Keratinocyte (primary cell): Measurements from ENCODE around the gene DMXL1. TPM values are rescaled to one million over a fixed set of nuclear protein-coding genes. Genes with fewer than 3 reads are reported as not detected.

Source experiments
- DNase-seq: peaks from one replicate; pipeline ENCODE4 v3.0.0-alpha.2; 2011; ENCODE audit warnings: low read depth, missing footprints, low spot score
- FAIRE-seq: peaks from 2 replicates; lab custom pipeline; 2011; peaks lifted over from hg19 to GRCh38; lab: Jason Lieb, UNC
- H2AFZ ChIP-seq: 2 replicates; pipeline ENCODE4 v1.6.0; 2012; ENCODE audit warnings: low read length, control low read depth, inconsistent platforms; ENCODE audit not compliant: control insufficient read depth
- H3K27ac ChIP-seq: 2 replicates; pipeline ENCODE4 v1.5.1; 2011; ENCODE audit warnings: low read length; ENCODE audit not compliant: control insufficient read depth, insufficient read depth
- H3K27me3 ChIP-seq: 3 replicates; pipeline ENCODE4 v1.6.0; 2011; ENCODE audit warnings: low read length; ENCODE audit not compliant: control insufficient read depth, insufficient read depth; ENCODE audit errors: extremely low read depth
- H3K36me3 ChIP-seq, 2 experiments: 2 replicates in 1 of 2; 3 replicates in 1 of 2; pipeline ENCODE4 v1.5.1; 2011; ENCODE audit warnings: low read length in 2 of 2, mild to moderate bottlenecking in 1 of 2; ENCODE audit not compliant: control insufficient read depth in 2 of 2, insufficient read depth in 2 of 2; ENCODE audit errors: extremely low read depth in 1 of 2
- H3K4me1 ChIP-seq: 3 replicates; pipeline ENCODE4 v1.5.1; 2011; ENCODE audit warnings: low read length; ENCODE audit not compliant: control insufficient read depth, insufficient read depth; ENCODE audit errors: extremely low read depth
- H3K4me2 ChIP-seq: 3 replicates; pipeline ENCODE4 v1.6.0; 2011; ENCODE audit warnings: low read depth, low read length; ENCODE audit not compliant: control insufficient read depth, insufficient read depth; ENCODE audit errors: extremely low read depth
- H3K4me3 ChIP-seq, 3 experiments: fragments of 200-600 bp in 1 of 3; sonication (generic) in 1 of 3; 2 replicates in 2 of 3; 3 replicates in 1 of 3; pipeline ENCODE4 v1.5.1; 2011 to 2016; ENCODE audit warnings: low read length in 3 of 3, mild to moderate bottlenecking in 3 of 3, control low read depth in 2 of 3, inconsistent platforms in 1 of 3, low read depth in 1 of 3, mixed read lengths in 1 of 3, mixed run types in 1 of 3, moderate library complexity in 1 of 3; ENCODE audit not compliant: control insufficient read depth in 2 of 3, insufficient read depth in 2 of 3; ENCODE audit errors: extremely low read depth in 1 of 3
- H3K79me2 ChIP-seq: 2 replicates; pipeline ENCODE4 v1.6.0; 2012; ENCODE audit warnings: low read length; ENCODE audit not compliant: control insufficient read depth, insufficient read depth
- H3K9ac ChIP-seq: 3 replicates; pipeline ENCODE4 v1.6.0; 2011; ENCODE audit warnings: low read length; ENCODE audit not compliant: control insufficient read depth, insufficient read depth; ENCODE audit errors: extremely low read depth
- H3K9me1 ChIP-seq: 3 replicates; pipeline ENCODE4 v1.6.0; 2011; ENCODE audit warnings: low read length; ENCODE audit not compliant: control insufficient read depth, insufficient read depth; ENCODE audit errors: extremely low read depth
- H3K9me3 ChIP-seq: 2 replicates; pipeline ENCODE4 v1.5.1; 2012; ENCODE audit warnings: low read depth, low read length; ENCODE audit not compliant: control insufficient read depth
- H4K20me1 ChIP-seq: 3 replicates; pipeline ENCODE4 v1.6.0; 2011; ENCODE audit warnings: low read length; ENCODE audit not compliant: control insufficient read depth, insufficient read depth; ENCODE audit errors: extremely low read depth
- EZH2 ChIP-seq: IDR thresholded peaks from one replicate; pipeline ENCODE4 v1.6.1; 2012; ENCODE audit warnings: inconsistent platforms, mild to moderate bottlenecking, low read length, moderate library complexity
- dilution Hi-C: fragments of 300-500 bp; cut with MboI; formaldehyde crosslinking; loops from one replicate; pipeline ENCODE4 v1.7.0; 2020; ENCODE audit warnings: low sequenced_read_pairs; ENCODE audit not compliant: extremely low pct_ligation_motif_present
- polyA plus RNA-seq, 5 experiments: library from polyadenylated mRNA; depleted of rRNA in 3 of 5; stranded (reverse) in 3 of 5; stranded (forward) in 1 of 5; unstranded in 1 of 5; fragments of >200 nt; gene quantifications; 1 replicate in 1 of 5; 2 replicates in 3 of 5; 3 replicates in 1 of 5; pipeline versions ENCODE4 v1.2.1 to v1.2.3, GENCODE V29; 2011 to 2012; ENCODE audit warnings: missing spikeins in 2 of 5, low read depth in 1 of 5, low replicate concordance in 1 of 5
- TF ChIP-seq, protein P1 (sequence below), 3 experiments: IDR thresholded peaks in 1 of 3; conservative IDR thresholded peaks in 1 of 3; optimal IDR thresholded peaks in 1 of 3; 2 replicates in 2 of 3; 3 replicates in 1 of 3; pipeline versions ENCODE3 to v1.5.1; 2011; ENCODE audit warnings: low read length in 3 of 3, mild to moderate bottlenecking in 3 of 3, moderate library complexity in 2 of 3, control low read depth in 1 of 3, inconsistent platforms in 1 of 3; ENCODE audit not compliant: insufficient read depth in 2 of 3; ENCODE audit errors: extremely low read depth in 1 of 3

DMXL1 gene
- polyA plus RNA-seq, 1 donor (not counting 4 experiments of a cell fraction or from before 2014, with no cell fraction given), result 13.1 TPM

DNA sequence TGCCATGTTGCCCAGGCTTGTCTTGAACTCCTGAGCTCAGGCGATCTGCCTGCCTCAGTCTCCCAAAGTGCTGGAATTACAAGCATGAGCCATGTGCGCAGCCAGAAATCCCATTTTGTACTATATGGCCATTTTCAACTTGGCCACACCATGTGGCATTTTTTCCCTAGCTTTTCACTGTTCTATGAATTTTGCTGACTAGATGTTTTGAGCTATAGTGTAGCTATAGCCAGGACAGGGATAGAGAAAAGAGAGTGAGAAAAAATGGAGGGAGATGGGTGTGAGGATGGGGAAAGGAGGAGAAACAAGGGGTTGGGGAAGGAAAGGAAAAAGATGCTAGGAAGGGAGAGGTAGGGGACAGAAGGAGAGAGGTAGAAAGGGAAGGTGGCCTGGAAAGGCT, 46.4 kb downstream of the DMXL1 start:
- no peaks in the 10 kb centered on the region for H3K4me1 ChIP-seq
- no peak overlapping the region for H2AFZ ChIP-seq
- no peaks in the 10 kb centered on the region for H3K79me2 ChIP-seq
- H3K9ac ChIP-seq, result no peak overlapping the region
- no peaks in the 10 kb centered on the region for H4K20me1 ChIP-seq
- DNase-seq, result no peak
- no peak overlapping the region for H3K27ac ChIP-seq
- H3K4me2 ChIP-seq, result no peak overlapping the region
- no peak for FAIRE-seq
- no peak overlapping the region for H3K4me3 ChIP-seq
- TF ChIP-seq EZH2, result no peak
- TF ChIP-seq, protein P1, sequence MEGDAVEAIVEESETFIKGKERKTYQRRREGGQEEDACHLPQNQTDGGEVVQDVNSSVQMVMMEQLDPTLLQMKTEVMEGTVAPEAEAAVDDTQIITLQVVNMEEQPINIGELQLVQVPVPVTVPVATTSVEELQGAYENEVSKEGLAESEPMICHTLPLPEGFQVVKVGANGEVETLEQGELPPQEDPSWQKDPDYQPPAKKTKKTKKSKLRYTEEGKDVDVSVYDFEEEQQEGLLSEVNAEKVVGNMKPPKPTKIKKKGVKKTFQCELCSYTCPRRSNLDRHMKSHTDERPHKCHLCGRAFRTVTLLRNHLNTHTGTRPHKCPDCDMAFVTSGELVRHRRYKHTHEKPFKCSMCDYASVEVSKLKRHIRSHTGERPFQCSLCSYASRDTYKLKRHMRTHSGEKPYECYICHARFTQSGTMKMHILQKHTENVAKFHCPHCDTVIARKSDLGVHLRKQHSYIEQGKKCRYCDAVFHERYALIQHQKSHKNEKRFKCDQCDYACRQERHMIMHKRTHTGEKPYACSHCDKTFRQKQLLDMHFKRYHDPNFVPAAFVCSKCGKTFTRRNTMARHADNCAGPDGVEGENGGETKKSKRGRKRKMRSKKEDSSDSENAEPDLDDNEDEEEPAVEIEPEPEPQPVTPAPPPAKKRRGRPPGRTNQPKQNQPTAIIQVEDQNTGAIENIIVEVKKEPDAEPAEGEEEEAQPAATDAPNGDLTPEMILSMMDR (optimal IDR thresholded peaks at IDR 0.05 in 1 of 3, IDR thresholded peaks at IDR 0.05 in 1 of 3, conservative IDR thresholded peaks at IDR 0.05 in 1 of 3; ENCODE audit: extremely low read depth in 1 of 3, insufficient read depth in 2 of 3, low read length in 3 of 3), result no peak
- peaks cover 0 to 2% of the 10 kb centered on the region in 2 experiments for H3K36me3 ChIP-seq
- H3K9me1 ChIP-seq, result no peaks in the 10 kb centered on the region
- dilution Hi-C loops, result no loop called here
- no peaks in the 10 kb centered on the region for H3K27me3 ChIP-seq
- no peaks in the 10 kb centered on the region for H3K9me3 ChIP-seq

GRCh38 chr5:119118000-119118399, 47.1 kb downstream of the DMXL1 start:
- H3K27ac ChIP-seq, result no peak overlapping the region
- no peak for DNase-seq
- no peak overlapping the region for H3K4me2 ChIP-seq
- H3K9me1 ChIP-seq, result no peaks in the 10 kb centered on the region
- H3K36me3 ChIP-seq, result peaks cover 0 to 2% of the 10 kb centered on the region in 2 experiments
- no peak for FAIRE-seq
- H3K27me3 ChIP-seq, result no peaks in the 10 kb centered on the region
- no peak overlapping the region for H3K9ac ChIP-seq
- H2AFZ ChIP-seq, result no peak overlapping the region
- TF ChIP-seq EZH2, result no peak
- TF ChIP-seq, protein P1 (optimal IDR thresholded peaks at IDR 0.05 in 1 of 3, IDR thresholded peaks at IDR 0.05 in 1 of 3, conservative IDR thresholded peaks at IDR 0.05 in 1 of 3; ENCODE audit: extremely low read depth in 1 of 3, insufficient read depth in 2 of 3, low read length in 3 of 3), result no peak
- no peaks in the 10 kb centered on the region for H3K4me1 ChIP-seq
- H3K9me3 ChIP-seq, result no peaks in the 10 kb centered on the region
- no peaks in the 10 kb centered on the region for H4K20me1 ChIP-seq
- no peak overlapping the region for H3K4me3 ChIP-seq
- dilution Hi-C loops, result no loop called here
- H3K79me2 ChIP-seq, result no peaks in the 10 kb centered on the region
